Measurements from ENCODE around the gene TTYH3. TPM values are rescaled to one million over a fixed set of nuclear protein-coding genes. Genes with fewer than 3 reads are reported as not detected.

The TTYH3 gene
- total and polyA plus RNA-seq, 10 donors: 11.9 to 158 (median 72.8) TPM

DNA sequence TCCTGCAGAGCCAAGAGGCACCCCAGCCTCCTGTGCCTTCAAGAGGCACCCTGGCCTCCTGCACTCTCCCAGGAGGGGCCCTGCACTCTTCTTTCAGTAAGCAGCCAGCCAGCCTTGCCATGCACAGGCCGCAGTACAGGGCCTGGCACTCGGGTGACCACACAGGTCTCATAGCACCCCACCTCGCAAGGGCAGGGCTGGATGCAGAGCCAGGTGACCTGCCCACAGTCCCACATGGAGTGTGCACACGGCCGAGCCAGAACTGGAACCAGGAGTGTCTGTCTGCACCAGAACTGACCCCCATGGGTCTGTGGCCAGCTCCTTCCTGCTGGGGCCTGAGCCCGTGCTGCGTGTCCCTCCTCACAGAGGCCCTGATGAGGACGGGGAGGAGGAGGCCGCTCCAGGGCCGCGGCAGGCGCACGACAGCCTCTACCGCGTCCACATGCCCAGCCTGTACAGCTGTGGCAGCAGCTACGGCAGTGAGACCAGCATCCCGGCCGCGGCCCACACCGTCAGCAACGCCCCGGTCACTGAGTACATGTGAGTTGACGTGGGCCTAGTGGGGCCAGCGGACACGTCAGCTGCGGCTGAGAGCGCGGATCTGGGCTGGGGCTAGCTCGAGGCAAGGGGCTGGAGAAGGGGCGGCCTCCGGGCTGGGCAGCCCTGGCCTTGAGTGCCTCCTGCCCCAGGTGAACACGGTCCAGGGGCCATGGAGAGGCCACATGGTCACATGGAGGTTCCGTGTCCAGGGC lies 26.3 kb downstream of the TTYH3 start:
- TF ChIP-seq, protein P1, sequence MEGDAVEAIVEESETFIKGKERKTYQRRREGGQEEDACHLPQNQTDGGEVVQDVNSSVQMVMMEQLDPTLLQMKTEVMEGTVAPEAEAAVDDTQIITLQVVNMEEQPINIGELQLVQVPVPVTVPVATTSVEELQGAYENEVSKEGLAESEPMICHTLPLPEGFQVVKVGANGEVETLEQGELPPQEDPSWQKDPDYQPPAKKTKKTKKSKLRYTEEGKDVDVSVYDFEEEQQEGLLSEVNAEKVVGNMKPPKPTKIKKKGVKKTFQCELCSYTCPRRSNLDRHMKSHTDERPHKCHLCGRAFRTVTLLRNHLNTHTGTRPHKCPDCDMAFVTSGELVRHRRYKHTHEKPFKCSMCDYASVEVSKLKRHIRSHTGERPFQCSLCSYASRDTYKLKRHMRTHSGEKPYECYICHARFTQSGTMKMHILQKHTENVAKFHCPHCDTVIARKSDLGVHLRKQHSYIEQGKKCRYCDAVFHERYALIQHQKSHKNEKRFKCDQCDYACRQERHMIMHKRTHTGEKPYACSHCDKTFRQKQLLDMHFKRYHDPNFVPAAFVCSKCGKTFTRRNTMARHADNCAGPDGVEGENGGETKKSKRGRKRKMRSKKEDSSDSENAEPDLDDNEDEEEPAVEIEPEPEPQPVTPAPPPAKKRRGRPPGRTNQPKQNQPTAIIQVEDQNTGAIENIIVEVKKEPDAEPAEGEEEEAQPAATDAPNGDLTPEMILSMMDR (IDR thresholded peaks at IDR 0.05 in 8 of 11, conservative IDR thresholded peaks at IDR 0.05 in 3 of 11): no peak
- TF ChIP-seq POLR2AphosphoS5 (IDR thresholded peaks at IDR 0.05): peak in 1 of 3 donors; percentile 40
- no peak for TF ChIP-seq POLR2A (IDR thresholded peaks at IDR 0.05)
- intact Hi-C loops (cut with DNase I; ENCODE audit: low total_unique reads): no loop called here
- Histone ChIP-seq H3K36me3 (peaks cover 0 to 100% (median 51%) of the 10 kb centered on the region in 6 donors), H3K27me3 (replicated peaks in 1 of 7) (no peaks in the 10 kb centered on the region), H3K9me3 (no peaks in the 10 kb centered on the region), H3K4me1 (peaks cover 0 to 15% (median 10%) of the 10 kb centered on the region in 6 donors), H3K27ac (no peak overlapping the region), H3K4me3 (no peak overlapping the region)
- DNase-seq: no peak
- 92 to 98% (median 95%) methylated on average over 12 to 33 of the region's 33 CpGs for WGBS, 5 donors

DNA sequence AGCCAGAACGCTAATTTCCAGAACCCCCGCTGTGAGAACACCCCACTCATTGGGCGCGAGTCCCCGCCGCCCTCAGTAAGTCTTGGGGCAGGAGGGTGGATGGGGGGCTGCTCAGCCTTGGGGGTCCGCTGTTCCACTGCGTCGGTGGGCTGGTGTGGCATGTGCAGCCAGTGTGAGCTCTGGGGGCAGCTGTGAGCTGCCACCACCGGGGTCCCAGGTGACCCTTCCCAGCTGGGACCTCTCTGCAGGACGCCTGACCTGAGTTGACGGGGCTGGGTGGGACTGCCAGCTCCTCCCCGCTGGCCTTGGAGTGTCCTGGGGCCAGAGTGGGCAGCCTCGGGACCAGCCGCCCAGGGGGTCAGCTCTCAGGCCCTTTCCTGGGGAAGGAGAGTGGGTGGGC lies 27.2 kb downstream of the TTYH3 start:
- Histone ChIP-seq H3K4me3 (no peak overlapping the region), H3K9me3 (no peaks in the 10 kb centered on the region), H3K27ac (no peak overlapping the region), H3K4me1 (peaks cover 2 to 24% (median 18%) of the 10 kb centered on the region in 6 donors), H3K36me3 (peaks cover 0 to 97% (median 51%) of the 10 kb centered on the region in 6 donors), H3K27me3 (replicated peaks in 1 of 7) (no peaks in the 10 kb centered on the region)
- 91 to 100% (median 93%) methylated on average over 2 to 15 of the region's 15 CpGs for WGBS, 5 donors
- DNase-seq: no peak
- no peak for TF ChIP-seq POLR2A (IDR thresholded peaks at IDR 0.05)
- TF ChIP-seq, protein P1 (IDR thresholded peaks at IDR 0.05 in 8 of 11, conservative IDR thresholded peaks at IDR 0.05 in 3 of 11): no peak
- TF ChIP-seq POLR2AphosphoS5 (IDR thresholded peaks at IDR 0.05): no peak
- intact Hi-C loops (cut with DNase I; ENCODE audit: low total_unique reads): no loop called here

DNA sequence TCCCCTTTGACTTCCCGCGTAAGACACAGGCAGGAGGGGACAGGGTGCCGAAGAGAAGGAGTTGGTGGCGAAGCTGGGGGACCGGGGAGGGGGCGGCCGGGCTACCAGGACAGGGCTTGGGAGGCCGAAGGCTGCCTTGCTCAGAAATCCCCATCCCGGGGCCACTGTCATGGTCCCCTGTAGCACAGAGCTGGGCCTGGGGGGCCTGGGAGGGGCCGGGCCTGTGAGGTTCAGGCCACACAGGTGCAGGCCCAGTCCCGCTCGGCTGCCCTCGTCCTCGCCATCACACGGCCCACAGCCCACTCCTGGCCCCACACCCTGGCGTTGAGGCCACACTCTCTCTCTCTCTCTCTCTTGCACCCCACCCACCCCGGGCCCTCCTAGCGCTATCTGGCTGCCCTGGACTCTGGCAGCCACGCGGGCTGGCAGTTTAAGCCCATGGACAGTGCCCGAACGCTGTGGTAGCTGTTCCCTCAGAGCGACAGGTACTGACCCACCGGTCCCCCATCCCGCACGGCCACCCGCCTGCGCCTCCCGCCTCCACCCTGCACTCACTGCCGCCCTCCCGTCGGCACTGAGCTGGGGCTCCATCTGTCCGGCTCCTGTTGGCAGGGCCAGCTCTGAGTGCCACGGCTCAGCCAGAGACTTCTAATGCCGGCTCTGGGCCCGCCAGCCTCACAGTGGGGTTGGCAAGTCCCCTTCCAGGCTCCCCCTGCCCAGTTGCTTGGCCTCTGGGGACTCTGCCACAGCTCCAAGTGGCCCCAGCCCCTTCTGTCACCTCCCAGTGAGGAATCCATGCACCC lies 28.0 kb downstream of the TTYH3 start:
- intact Hi-C loops (cut with DNase I; ENCODE audit: low total_unique reads): no loop called here
- Histone ChIP-seq H3K36me3 (peaks cover 0 to 89% (median 51%) of the 10 kb centered on the region in 6 donors), H3K9me3 (no peaks in the 10 kb centered on the region), H3K27ac (no peak overlapping the region), H3K4me1 (peaks cover 3 to 32% (median 21%) of the 10 kb centered on the region in 6 donors), H3K4me3 (no peak overlapping the region), H3K27me3 (replicated peaks in 1 of 7) (no peaks in the 10 kb centered on the region)
- WGBS, 5 donors: 87 to 93% (median 92%) methylated on average over 20 to 36 of the region's 36 CpGs
- peak; percentile 69 for DNase-seq
- TF ChIP-seq, protein P1 (IDR thresholded peaks at IDR 0.05 in 8 of 11, conservative IDR thresholded peaks at IDR 0.05 in 3 of 11): no peak
- TF ChIP-seq POLR2A (IDR thresholded peaks at IDR 0.05) (no peak), POLR2AphosphoS5 (IDR thresholded peaks at IDR 0.05) (peak in 1 of 3 donors; percentile 15)

All from spleen (tissue), 11 donors.